Kidney capillary endothelial cell (primary cell): ENCODE results near the gene CRYGN.

Experiments used
- DNase-seq: peaks from one replicate; pipeline ENCODE4 v3.0.0-alpha.2; 2018; ENCODE audit warnings: low spot score

Gene CRYGN

GRCh38 chr7:151459726-151460473, 20.0 kb upstream of the CRYGN start:
- peak; percentile 93 for DNase-seq

GRCh38 chr7:151457534-151457933, 17.6 kb upstream of the CRYGN start:
- no peak for DNase-seq

GRCh38 chr7:151456782-151457181, 16.8 kb upstream of the CRYGN start:
- no peak for DNase-seq

GRCh38 chr7:151456276-151456675, 16.3 kb upstream of the CRYGN start:
- no peak for DNase-seq

GRCh38 chr7:151455690-151456089, 15.7 kb upstream of the CRYGN start:
- DNase-seq = no peak

- no peak for DNase-seq
These were observed 15.1 kb upstream of the CRYGN start for GRCh38 chr7:151454932-151455530.

DNA sequence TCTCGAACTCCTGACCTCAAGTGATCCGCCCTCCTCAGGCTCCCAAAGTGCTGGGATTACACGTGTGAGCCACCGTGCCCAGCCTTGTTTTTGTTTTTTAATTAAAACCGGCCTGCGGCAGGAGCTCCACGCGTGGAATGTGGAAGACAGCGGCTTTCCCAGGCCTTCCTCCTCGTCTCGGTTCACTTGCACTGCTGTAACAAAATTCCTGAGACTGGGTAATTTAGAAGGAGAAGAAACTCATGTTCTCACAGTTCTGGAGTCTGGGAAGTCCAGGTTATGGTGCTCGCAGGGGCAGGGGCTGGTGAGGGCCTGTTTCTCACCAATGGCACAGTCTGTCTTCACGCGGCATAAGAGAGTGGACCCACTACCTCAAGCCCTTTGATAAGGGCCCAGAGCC, 14.4 kb upstream of the CRYGN start:
- DNase-seq = no peak

DNA sequence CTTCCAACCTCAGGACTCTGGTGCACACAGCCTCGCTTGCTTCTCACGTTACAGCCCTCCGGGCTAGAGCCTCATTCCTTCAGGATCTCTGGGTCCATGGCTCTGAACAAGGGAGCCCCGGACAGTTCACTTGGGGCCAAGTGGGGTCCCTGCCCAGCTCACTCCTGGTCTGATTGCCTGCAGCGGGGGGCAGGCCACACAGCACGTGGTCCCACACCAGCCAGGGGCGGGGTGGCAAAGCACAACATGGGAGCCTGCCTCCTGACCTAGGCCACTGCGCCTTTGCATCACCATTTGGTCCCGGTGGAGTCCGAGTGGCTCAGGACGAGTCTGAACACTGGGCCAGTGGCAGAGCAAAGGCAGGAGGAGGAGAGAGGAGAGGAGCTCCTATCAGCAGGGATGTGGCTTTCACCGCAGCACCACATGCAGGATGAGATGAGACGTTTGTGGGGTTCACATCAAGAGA, 13.4 kb upstream of the CRYGN start:
- no peak for DNase-seq

GRCh38 chr7:151452680-151453325, 12.9 kb upstream of the CRYGN start:
- DNase-seq = no peak

- no peak for DNase-seq
These were observed 12.0 kb upstream of the CRYGN start for GRCh38 chr7:151451626-151452571.

GRCh38 chr7:151451156-151451555, 11.2 kb upstream of the CRYGN start:
- no peak for DNase-seq

DNA sequence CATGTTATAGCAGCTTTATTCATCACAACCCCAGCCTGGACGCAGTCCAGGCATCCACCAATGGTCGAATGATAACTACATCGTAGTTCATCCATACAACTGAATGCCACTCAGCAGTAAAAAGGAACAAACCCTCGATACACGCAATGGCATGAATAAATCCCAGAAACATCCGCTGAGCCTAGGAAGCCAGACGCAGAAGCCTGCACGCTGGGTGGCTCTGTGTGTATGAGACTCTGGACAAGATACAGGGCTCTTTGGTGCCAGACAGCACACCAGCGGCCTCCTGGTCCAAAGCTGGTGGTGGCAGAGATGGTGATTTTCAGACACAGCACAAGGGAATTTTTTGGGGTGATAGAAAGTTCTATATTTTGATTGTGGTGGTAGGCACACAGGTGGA, 10.0 kb upstream of the CRYGN start:
- DNase-seq = no peak

DNA sequence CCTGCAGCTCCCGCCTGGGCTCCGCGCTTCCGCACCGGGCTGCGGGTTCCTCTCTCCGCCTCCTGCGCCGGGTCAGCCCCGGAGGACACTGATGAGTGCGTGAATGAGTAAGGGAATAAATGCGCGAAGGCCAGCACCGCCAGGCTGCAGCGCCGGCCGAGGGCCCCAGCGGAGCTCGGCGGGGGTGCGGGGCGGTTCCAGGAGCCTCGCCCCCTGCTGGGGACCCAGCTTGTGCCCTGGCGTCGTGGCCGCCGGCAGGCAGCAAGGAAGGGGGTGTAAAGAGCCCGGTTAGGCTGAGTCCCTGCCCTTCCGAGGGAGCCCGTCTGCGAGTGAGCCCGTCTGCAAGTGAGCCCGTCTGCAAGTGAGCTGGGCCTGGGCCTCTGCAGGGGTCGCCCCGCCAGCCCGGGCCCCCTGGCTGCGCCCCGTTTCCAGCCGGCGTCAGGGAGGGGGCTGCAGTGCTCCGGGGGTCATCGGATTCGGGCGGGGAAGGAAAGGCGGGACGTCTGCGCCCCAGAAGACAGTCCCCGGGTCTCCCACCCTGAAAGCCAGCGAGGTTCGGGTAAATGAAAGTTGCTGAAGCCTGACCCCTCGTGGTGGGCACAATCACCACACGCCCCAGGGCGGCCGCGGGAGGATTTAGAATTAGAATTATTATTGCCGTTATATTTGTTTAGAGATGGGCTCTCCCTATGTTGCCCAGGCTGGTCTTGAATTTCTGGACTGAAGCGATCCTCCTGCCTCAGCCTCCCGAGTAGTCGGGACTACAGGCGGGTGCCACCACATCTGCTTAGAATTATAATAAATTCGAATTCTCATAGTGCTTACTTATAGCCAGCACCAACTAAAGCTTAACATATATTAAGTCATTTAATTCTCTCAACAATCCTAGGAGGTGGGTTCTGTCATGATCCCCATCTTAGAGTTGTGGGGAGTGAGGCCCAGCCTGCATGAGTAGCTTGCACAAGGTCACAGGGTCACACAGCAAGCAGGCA, 8.6 kb upstream of the CRYGN start:
- peak; percentile 40 for DNase-seq

- DNase-seq = no peak
These were observed 7.9 kb upstream of the CRYGN start for GRCh38 chr7:151447901-151448260.

DNA sequence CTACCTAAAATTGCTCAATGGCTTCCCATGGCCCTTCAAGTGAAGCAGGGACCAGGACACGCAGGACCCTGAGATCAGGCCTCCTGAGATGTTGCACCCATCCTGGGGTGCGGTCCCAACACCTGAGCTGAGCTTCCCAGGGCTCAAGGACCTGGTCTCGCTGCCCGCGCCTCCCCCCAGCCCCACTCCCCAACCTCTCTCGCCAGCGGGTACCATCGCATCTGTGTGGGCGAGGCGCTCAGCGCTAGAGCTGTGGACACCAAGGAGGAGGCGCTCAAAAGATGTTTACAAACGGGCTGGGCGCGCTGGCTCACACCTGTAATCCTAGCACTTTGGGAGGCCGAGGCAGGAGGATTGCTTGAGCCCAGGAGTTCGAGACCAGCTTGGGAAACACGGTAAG, 7.4 kb upstream of the CRYGN start:
- DNase-seq = no peak

DNA sequence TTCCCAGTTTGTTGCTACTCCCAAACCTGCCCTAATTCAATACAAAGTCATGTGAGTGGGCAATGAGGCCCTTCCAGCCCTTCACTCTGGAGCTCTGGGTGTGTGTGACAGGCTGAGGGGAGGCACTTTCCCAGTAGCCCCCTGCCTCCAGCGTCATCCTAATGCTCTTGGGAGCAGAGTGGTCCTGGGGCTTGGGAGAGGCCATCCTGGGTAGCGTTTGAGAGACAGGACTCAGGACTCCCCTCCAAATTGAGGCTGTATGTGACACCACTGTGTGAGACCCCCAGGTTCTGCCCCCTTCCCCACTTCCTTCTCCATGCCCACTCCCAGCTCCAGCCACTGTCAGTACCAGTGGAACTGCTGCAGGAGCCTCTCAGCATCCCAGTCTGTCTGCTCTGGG, 6.5 kb upstream of the CRYGN start:
- DNase-seq = no peak

GRCh38 chr7:151444632-151445031, 4.7 kb upstream of the CRYGN start:
- DNase-seq = no peak

- no peak for DNase-seq
These were observed 3.0 kb upstream of the CRYGN start for GRCh38 chr7:151442776-151443496.

DNA sequence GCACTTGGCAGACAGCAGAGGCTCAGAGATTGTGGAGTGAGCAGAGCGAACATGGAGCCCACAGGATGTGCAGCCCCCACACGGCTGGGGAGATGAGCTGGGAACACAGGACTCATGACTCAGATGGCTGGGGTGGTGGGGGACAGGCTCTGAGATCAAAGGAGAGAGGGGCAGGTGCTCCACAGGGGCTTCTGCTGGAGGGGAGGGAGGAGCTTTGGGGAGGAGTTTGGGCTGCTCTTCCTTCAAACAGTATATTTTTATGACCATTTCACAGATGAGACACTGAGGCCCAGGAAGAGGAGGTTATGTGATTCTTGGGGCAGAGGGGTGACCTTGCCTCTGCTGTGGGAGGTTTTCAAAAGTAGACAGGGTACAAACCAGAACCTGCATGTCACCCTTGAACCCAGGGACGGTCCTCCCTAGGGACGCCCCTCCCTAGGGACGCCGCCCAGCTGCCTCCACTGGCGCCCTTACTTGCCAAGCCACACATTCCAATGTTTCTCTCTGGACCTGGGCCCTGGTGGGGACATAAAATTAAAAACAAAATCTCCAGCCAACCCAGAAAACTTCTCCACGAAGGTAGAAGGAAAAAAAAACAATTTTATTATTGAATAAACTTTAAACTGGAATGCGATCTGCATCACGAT, 981 bp upstream of the CRYGN start:
- no peak for DNase-seq
